Calu3 (cell line): Measurements from ENCODE around the gene CYB561D2. TPM values are rescaled to one million over a fixed set of nuclear protein-coding genes. Genes with fewer than 3 reads are reported as not detected.

Experiments used
- BruUV-seq: library from RNA; stranded (reverse); fragments of 400-500 nt; replicated peaks from 2 replicates; lab custom pipeline; 2021; lab: Mats Ljungman, UMichigan
- CTCF ChIA-PET: fragments of 300-600 bp; sonication (Branson Sonifier 250); formaldehyde crosslinking; loops from one replicate; lab custom pipeline; 2022; ENCODE audit warnings: antibody characterized with exemption; lab: Charles Lee
- DNase-seq: peaks from one replicate; pipeline ENCODE4 v3.0.0; 2022
- H3K27ac Mint-ChIP-seq: one replicate; pipeline ENCODE4 v1.8.0; 2022; ENCODE audit warnings: mixed read lengths; ENCODE audit not compliant: unreplicated experiment
- H3K27me3 Mint-ChIP-seq: one replicate; pipeline ENCODE4 v1.8.0; 2022; ENCODE audit warnings: mixed read lengths; ENCODE audit not compliant: unreplicated experiment
- H3K36me3 Mint-ChIP-seq: one replicate; pipeline ENCODE4 v1.8.0; 2022; ENCODE audit warnings: mild to moderate bottlenecking, moderate library complexity, mixed read lengths; ENCODE audit not compliant: insufficient read depth, unreplicated experiment
- H3K4me1 Mint-ChIP-seq: one replicate; pipeline ENCODE4 v1.8.0; 2022; ENCODE audit warnings: mild to moderate bottlenecking, low read depth, mixed read lengths; ENCODE audit not compliant: unreplicated experiment
- H3K4me3 Mint-ChIP-seq: one replicate; pipeline ENCODE4 v1.8.0; 2022; ENCODE audit warnings: mild to moderate bottlenecking, low read depth, moderate library complexity, mixed read lengths; ENCODE audit not compliant: unreplicated experiment
- H3K9me3 Mint-ChIP-seq: one replicate; pipeline ENCODE4 v1.8.0; 2022; ENCODE audit warnings: low read depth, mixed read lengths; ENCODE audit not compliant: unreplicated experiment
- CTCF ChIP-seq: fragments of 200-600 bp; IDR thresholded peaks from one replicate; pipeline ENCODE4 v1.8.0; 2022; ENCODE audit warnings: antibody characterized with exemption; ENCODE audit not compliant: unreplicated experiment
- intact Hi-C: fragments of 100-400 bp; cut with micrococcal nuclease; formaldehyde crosslinking; loops from one replicate; pipeline ENCODE4 v1.10.0; 2022; ENCODE audit not compliant: unreplicated experiment
- total RNA-seq: library from RNA; stranded (reverse); gene quantifications from 2 replicates; pipeline ENCODE4 v1.2.3, GENCODE V29; 2022

The CYB561D2 gene
- total RNA-seq, 1 experiment from 2014 or later: 19.4 TPM

GRCh38 chr3:50365842-50366220 lies 15.2 kb downstream of the CYB561D2 start:
- DNase-seq: no peak
- Mint-ChIP-seq H3K36me3 (peaks cover 13% of the 10 kb centered on the region), H3K9me3 (no peaks in the 10 kb centered on the region), H3K4me1 (no peaks in the 10 kb centered on the region), H3K4me3 (peak overlapping the region; percentile 64), H3K27me3 (peaks cover 44% of the 10 kb centered on the region), H3K27ac (no peak overlapping the region)
- intact Hi-C loops: no loop called here
- no TSS peak for BruUV-seq
- CTCF ChIA-PET: no interaction called here
- TF ChIP-seq CTCF: no peak

- no peak for DNase-seq
- intact Hi-C loops: no loop called here
- no peak for TF ChIP-seq CTCF
- H3K9me3 Mint-ChIP-seq: no peaks in the 10 kb centered on the region
- H3K27ac Mint-ChIP-seq: no peak overlapping the region
- peaks cover 13% of the 10 kb centered on the region for H3K36me3 Mint-ChIP-seq
- CTCF ChIA-PET: interaction anchor here (1.2 kb wide), 1 partner anchor 21 kb away, joined by 3 read pairs; no protein-coding TSS in a partner anchor
- H3K4me3 Mint-ChIP-seq: no peak overlapping the region
- H3K27me3 Mint-ChIP-seq: peaks cover 63% of the 10 kb centered on the region
- BruUV-seq: no TSS peak
- no peaks in the 10 kb centered on the region for H3K4me1 Mint-ChIP-seq
These were observed 18.5 kb downstream of the CYB561D2 start for GRCh38 chr3:50369012-50369670.

- no TSS peak for BruUV-seq
- Mint-ChIP-seq H3K4me3 (no peak overlapping the region), H3K27me3 (peaks cover 63% of the 10 kb centered on the region), H3K27ac (no peak overlapping the region), H3K4me1 (no peaks in the 10 kb centered on the region), H3K36me3 (peaks cover 6% of the 10 kb centered on the region), H3K9me3 (no peaks in the 10 kb centered on the region)
- CTCF ChIA-PET: interaction anchor here (0.6 to 1.2 kb wide), 6 partner anchors 10 to 179 kb away, joined by 3 to 18 read pairs (median 3); no protein-coding TSS in a partner anchor
- intact Hi-C loops: loop anchor here (1.0 to 10.0 kb wide), 2 partner anchors 54 to 172 kb away; no protein-coding TSS in a partner anchor
- DNase-seq: peak; percentile 27
- TF ChIP-seq CTCF: no peak
These were observed 19.9 kb downstream of the CYB561D2 start for GRCh38 chr3:50370594-50370993.

GRCh38 chr3:50371133-50371685 lies 20.5 kb downstream of the CYB561D2 start:
- no TSS peak for BruUV-seq
- H3K36me3 Mint-ChIP-seq: peaks cover 4% of the 10 kb centered on the region
- H3K4me1 Mint-ChIP-seq: no peaks in the 10 kb centered on the region
- peaks cover 68% of the 10 kb centered on the region for H3K27me3 Mint-ChIP-seq
- intact Hi-C loops: loop anchor here (10.0 kb wide), 1 partner anchor 54 kb away; no protein-coding TSS in a partner anchor
- DNase-seq: no peak
- H3K9me3 Mint-ChIP-seq: no peaks in the 10 kb centered on the region
- H3K27ac Mint-ChIP-seq: no peak overlapping the region
- no peak overlapping the region for H3K4me3 Mint-ChIP-seq
- no peak for TF ChIP-seq CTCF
- CTCF ChIA-PET: interaction anchor here (0.6 to 1.2 kb wide), 6 partner anchors 10 to 178 kb away, joined by 3 to 18 read pairs (median 3); no protein-coding TSS in a partner anchor
